ENCODE measurements around the gene VAV2.

Gene VAV2

DNA sequence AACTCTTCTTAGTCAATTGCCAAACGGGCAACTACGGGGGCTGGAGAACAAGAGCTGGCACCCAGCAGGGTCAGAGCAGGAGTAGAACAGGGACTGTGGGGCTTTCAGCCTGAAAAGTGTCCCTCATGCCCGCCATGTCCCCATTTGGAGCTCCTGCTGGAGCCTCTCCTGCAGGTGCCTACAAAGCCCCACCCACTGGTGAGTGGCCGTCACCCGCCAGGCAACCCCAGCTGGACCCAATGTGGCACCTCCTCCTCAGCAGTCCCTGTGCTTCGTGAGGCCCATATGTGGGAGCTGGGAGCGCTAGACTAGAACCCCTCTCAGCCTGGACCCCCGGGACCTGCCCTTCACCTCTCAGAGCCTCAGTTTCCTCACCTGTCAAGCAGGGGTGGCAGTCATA is 40.9 kb downstream of the VAV2 start:
- H3K4me3 ChIP-seq (ENCODE audit: low read depth, low read length) = no peak overlapping the region
- in situ Hi-C loops (cut with HindIII; ENCODE audit: low sequenced_read_pairs) = no loop called here
- DNase-seq (ENCODE audit: low read depth) = no peak
- TF ChIP-seq, protein P1, sequence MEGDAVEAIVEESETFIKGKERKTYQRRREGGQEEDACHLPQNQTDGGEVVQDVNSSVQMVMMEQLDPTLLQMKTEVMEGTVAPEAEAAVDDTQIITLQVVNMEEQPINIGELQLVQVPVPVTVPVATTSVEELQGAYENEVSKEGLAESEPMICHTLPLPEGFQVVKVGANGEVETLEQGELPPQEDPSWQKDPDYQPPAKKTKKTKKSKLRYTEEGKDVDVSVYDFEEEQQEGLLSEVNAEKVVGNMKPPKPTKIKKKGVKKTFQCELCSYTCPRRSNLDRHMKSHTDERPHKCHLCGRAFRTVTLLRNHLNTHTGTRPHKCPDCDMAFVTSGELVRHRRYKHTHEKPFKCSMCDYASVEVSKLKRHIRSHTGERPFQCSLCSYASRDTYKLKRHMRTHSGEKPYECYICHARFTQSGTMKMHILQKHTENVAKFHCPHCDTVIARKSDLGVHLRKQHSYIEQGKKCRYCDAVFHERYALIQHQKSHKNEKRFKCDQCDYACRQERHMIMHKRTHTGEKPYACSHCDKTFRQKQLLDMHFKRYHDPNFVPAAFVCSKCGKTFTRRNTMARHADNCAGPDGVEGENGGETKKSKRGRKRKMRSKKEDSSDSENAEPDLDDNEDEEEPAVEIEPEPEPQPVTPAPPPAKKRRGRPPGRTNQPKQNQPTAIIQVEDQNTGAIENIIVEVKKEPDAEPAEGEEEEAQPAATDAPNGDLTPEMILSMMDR (IDR thresholded peaks at IDR 0.05; ENCODE audit: low read depth, low read length, missing control alignments) = no peak

DNA sequence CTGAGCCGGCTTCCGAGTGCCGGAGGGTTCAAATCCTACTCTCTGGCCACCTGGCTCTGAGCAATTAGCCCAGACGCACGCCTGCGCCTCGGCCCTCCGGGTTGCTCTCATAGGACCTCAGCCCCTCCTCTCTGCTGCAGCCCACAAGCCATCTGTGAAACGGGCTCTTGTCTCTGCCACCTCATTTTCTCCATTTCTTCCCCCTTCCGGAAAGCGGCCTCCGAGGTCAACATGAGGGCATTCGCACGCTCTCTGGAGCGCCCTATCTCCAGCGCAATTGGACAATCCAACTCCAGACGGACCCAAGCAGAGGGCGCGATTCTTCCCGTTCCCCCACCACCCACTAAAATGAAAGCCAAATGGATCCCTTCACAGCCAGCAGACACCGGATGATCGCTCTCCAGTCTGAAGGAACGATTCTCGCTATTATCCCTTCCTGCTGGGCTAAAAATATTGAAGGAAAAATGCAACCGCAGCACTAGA is 41.5 kb downstream of the VAV2 start:
- in situ Hi-C loops (cut with HindIII; ENCODE audit: low sequenced_read_pairs) = no loop called here
- DNase-seq (ENCODE audit: low read depth) = no peak
- no peak overlapping the region for H3K4me3 ChIP-seq (ENCODE audit: low read depth, low read length)
- TF ChIP-seq, protein P1 (IDR thresholded peaks at IDR 0.05; ENCODE audit: low read depth, low read length, missing control alignments) = no peak

DNA sequence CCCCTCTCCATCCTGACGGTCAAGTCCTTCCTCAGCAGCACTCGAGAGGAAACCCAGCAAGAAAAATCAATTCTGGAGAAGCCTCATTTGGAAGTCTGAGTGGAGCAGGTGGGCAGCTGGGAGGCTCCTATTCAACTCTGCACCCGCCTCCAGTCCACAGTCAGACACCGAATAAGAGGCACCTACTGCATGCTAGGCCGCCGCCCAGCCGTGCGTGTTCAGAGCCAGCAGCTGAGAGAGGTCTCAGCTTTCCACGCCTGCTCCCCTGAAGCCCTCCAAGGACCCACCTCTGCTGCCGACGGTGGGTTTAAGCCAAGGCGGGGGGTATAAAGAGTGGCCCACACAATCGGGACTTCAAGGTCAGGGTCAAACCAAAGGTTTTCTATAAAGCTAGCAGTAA is 41.9 kb downstream of the VAV2 start:
- in situ Hi-C loops (cut with HindIII; ENCODE audit: low sequenced_read_pairs) = no loop called here
- no peak for DNase-seq (ENCODE audit: low read depth)
- no peak overlapping the region for H3K4me3 ChIP-seq (ENCODE audit: low read depth, low read length)
- TF ChIP-seq, protein P1 (IDR thresholded peaks at IDR 0.05; ENCODE audit: low read depth, low read length, missing control alignments) = no peak

DNA sequence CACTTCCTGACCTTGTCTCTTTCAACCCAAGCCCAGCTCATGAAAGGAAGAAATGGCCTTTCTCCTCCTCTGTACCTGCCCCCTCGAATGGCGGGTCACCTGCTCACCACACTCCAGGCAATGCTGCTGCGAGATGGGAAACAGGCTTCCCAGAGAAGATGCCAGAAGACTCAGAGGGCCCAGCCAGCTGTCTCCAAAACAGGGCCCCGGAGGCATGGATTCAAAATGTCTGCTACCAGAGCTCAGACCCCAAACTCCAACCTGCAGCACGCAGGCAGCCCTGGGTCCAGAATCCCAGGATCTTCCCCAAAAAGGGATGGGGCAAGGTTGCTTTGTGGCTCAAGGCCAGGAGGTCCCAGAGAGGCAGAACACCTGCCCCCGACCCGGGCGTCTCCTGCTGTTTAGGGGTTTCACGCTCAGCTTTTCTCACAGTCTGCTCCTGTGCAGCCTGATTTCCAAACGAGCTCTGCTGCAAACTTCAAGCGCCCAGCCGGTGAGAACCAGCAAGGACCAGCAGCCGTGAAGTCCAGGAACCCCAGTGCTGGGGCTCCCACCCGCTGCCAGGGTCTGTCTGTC is 42.5 kb downstream of the VAV2 start:
- no peak for DNase-seq (ENCODE audit: low read depth)
- in situ Hi-C loops (cut with HindIII; ENCODE audit: low sequenced_read_pairs) = no loop called here
- TF ChIP-seq, protein P1 (IDR thresholded peaks at IDR 0.05; ENCODE audit: low read depth, low read length, missing control alignments) = no peak
- H3K4me3 ChIP-seq (ENCODE audit: low read depth, low read length) = no peak overlapping the region

DNA sequence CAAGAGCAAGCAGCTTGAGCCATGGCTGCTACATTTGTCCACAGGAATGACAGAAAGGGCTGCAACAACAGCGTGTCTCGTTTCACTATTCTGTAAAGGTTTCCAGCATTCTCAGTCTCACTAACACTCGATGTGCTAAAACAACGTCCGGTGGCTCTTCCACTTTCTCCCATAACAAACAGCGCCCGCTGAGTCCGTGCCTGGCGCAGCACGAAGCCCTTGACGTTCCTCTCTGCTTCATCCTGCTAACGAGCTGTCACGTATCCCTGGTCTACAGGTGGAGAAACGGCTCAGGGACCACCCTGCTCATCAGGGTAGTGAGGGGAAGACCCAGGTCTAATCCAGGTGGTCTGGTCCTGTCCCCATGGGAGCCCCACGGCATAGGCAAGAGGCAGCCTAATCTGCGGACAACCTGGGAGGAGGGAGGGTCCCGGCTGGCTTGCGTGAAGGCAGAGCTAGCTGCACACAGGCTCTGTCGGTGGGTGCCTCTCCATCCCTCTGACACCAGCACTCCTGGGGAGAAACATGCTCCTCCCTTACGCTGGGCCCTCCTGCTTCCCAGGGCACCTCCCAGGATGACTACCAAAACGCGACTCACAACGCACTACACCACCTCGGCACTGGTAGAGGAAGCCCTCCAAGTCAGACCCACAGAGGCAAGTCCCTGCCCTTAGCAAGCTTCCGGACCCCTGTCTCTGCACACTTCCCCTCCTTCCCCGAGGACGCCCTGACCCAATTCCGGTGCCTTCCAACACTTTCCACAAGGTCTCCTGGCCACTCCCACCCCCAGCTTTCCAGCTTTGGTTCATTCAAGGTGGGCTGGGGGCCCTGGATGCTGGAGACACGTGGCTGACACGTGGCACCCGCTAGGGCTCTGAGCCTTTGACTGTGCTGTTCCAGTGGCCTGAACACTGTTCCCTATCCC is 43.3 kb downstream of the VAV2 start:
- TF ChIP-seq, protein P1 (IDR thresholded peaks at IDR 0.05; ENCODE audit: low read depth, low read length, missing control alignments) = no peak
- DNase-seq (ENCODE audit: low read depth) = no peak
- H3K4me3 ChIP-seq (ENCODE audit: low read depth, low read length) = no peak overlapping the region
- in situ Hi-C loops (cut with HindIII; ENCODE audit: low sequenced_read_pairs) = no loop called here

DNA sequence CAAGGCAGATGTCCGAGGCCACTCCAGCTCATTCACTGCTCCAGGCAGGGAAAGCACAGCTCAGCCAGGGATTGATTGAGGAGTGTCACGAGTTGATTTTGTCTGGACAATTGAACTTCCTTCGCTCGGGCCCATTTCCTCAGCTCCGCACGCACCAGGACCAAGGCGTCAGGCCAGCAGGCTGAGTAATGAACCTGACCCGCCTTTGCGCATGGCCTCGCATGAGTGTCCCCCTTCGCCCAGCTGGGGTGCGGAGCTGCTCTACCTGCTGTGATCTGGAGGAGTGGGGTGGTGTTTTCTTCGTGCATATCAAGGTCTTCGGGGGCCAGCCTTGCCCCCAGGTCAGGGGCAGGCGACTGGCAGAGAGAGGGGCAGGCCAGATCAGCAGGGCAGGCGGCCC is 44.0 kb downstream of the VAV2 start:
- in situ Hi-C loops (cut with HindIII; ENCODE audit: low sequenced_read_pairs) = no loop called here
- no peak for DNase-seq (ENCODE audit: low read depth)
- no peak overlapping the region for H3K4me3 ChIP-seq (ENCODE audit: low read depth, low read length)
- TF ChIP-seq, protein P1 (IDR thresholded peaks at IDR 0.05; ENCODE audit: low read depth, low read length, missing control alignments) = no peak

All from astrocyte of the cerebellum (primary cell).